Hematopoietic multipotent progenitor cell treated with erythropoietin and hydrocortisone succinate and interleukin-3 and kit ligand, for 8 days (in vitro differentiated cells): Measurements from ENCODE around the gene CEP43.

Experiments
- DNase-seq: peaks from one replicate; pipeline ENCODE4 v3.0.0-alpha.2; 2015

CEP43 gene

GRCh38 chr6:167015302-167015701 lies 16.1 kb downstream of the CEP43 start:
- no peak for DNase-seq

GRCh38 chr6:167020206-167020605 lies 21.0 kb downstream of the CEP43 start:
- DNase-seq: no peak

- DNase-seq: no peak
Observed at GRCh38 chr6:167027308-167027707, 28.1 kb downstream of the CEP43 start.

- DNase-seq: no peak
Observed at GRCh38 chr6:167027772-167028171, 28.6 kb downstream of the CEP43 start.

- peak; percentile 14 for DNase-seq
Observed at GRCh38 chr6:167030222-167031072, 31.2 kb downstream of the CEP43 start.

- DNase-seq: no peak
Observed at GRCh38 chr6:167031082-167031709, 32.0 kb downstream of the CEP43 start.

- DNase-seq: no peak
Observed at GRCh38 chr6:167034056-167034455, 34.9 kb downstream of the CEP43 start.

- DNase-seq: no peak
Observed at GRCh38 chr6:167037762-167038161, 38.6 kb downstream of the CEP43 start.

GRCh38 chr6:167044696-167045095 lies 45.5 kb downstream of the CEP43 start:
- DNase-seq: no peak

- DNase-seq: no peak
Observed at GRCh38 chr6:167045828-167046580, 46.8 kb downstream of the CEP43 start.

- no peak for DNase-seq
Observed at GRCh38 chr6:167046861-167047495, 47.8 kb downstream of the CEP43 start.

GRCh38 chr6:167047554-167047953 lies 48.4 kb downstream of the CEP43 start:
- DNase-seq: no peak
